Measurements from ENCODE around the gene WDR75.

DNA sequence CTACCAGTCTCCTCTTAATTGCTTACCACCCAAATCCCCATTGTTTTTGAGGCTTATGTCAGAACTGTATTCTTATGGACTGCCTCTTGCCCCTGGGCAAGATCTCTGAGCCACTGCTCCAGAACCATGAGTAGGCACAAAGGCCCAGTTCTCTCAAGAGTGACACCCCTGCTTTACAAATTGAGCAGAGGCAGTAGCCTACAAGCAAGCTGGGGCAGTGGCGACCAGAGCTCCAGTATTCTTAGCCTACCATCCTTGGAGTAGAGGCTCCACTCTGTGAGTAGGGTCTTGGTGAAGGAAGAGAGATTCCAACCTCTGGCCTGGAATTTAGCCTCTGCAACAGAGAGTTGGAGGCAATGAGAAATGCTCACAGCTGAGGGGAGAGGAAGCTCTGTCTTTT, 36.5 kb downstream of the WDR75 start:
- no peak for TF ChIP-seq EZH2 (IDR thresholded peaks at IDR 0.05; ENCODE audit: low read depth)
- TF ChIP-seq, protein P1, sequence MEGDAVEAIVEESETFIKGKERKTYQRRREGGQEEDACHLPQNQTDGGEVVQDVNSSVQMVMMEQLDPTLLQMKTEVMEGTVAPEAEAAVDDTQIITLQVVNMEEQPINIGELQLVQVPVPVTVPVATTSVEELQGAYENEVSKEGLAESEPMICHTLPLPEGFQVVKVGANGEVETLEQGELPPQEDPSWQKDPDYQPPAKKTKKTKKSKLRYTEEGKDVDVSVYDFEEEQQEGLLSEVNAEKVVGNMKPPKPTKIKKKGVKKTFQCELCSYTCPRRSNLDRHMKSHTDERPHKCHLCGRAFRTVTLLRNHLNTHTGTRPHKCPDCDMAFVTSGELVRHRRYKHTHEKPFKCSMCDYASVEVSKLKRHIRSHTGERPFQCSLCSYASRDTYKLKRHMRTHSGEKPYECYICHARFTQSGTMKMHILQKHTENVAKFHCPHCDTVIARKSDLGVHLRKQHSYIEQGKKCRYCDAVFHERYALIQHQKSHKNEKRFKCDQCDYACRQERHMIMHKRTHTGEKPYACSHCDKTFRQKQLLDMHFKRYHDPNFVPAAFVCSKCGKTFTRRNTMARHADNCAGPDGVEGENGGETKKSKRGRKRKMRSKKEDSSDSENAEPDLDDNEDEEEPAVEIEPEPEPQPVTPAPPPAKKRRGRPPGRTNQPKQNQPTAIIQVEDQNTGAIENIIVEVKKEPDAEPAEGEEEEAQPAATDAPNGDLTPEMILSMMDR (conservative IDR thresholded peaks at IDR 0.05), result no peak
